Measurements from ENCODE around the gene KEAP1. TPM values are rescaled to one million over a fixed set of nuclear protein-coding genes. Genes with fewer than 3 reads are reported as not detected.
"Not testable (repeated sequence)": the region's sequence is repeated elsewhere in the genome, so short reads cannot be mapped to it uniquely, and the experiment has no call there.

KEAP1 gene
- total RNA-seq (10 to 100 TPM; 10.5 to 11.6 TPM), total RNA-seq (10.8 to 127 (median 45.0) reads per million in 172 experiments)
- 27.2 TPM for polyA plus RNA-seq (2013, experiment 1 of 2)
- polyA plus RNA-seq (2013, experiment 2 of 2): 30.6 TPM

GRCh38 chr19:10503002-10503789 is at the start of gene KEAP1:
TSS of gene KEAP1 (minus strand) at chr19:10503356. CDS start at chr19:10500033, 3,323 bp downstream.
- ATAC-seq (ENCODE audit: poor library complexity) (peak; percentile 17), DNase-seq (peak in 8 of 14 experiments; percentile 20 to 54 (median 40))
- peaks cover 17% of the 10 kb centered on the region for H3K36me3 Mint-ChIP-seq (ENCODE audit: low read depth)
- intact Hi-C loops (cut with DNase I, micrococcal nuclease): loop anchor here (2.0 to 10.0 kb wide), 3 partner anchors 39 to 152 kb away; partner anchors contain the start of genes ATG4D (in 1 of the 2) and ILF3 (in 1 of the 2)
- H3K4me3 Mint-ChIP-seq: peak within 1 kb of the TSS; percentile 96
- H3K36me3 ChIP-seq (ENCODE audit: insufficient read depth, low read length): peaks cover 13% of the 10 kb centered on the region
- ChIA-PET POLR2A (interaction anchor here (0.7 to 1.6 kb wide), 4 partner anchors 63 to 233 kb away, joined by 3 to 7 read pairs (median 4); partner anchors contain the start of genes CDKN2D, ICAM1 and KRI1), CTCF (interaction anchor here (0.6 to 2.3 kb wide), 3 partner anchors 9 to 63 kb away, joined by 3 to 6 read pairs (median 5); partner anchors contain the start of gene KRI1)
- no peaks in the 10 kb centered on the region for H3K27me3 Mint-ChIP-seq
- no peaks in the 10 kb centered on the region for H3K27me3 ChIP-seq (ENCODE audit: control insufficient read depth in 1 of 2, insufficient read depth in 2 of 2, low read length in 2 of 2)
- H3K27ac ChIP-seq (ENCODE audit: low read depth in 1 of 2, low read length in 2 of 2): peak within 1 kb of the TSS; percentile 67
- no peak for TF ChIP-seq CTCF (IDR thresholded peaks at IDR 0.05)
- no peaks in the 10 kb centered on the region for H3K9me3 ChIP-seq (ENCODE audit: control insufficient read depth in 1 of 2, insufficient read depth in 1 of 2, low read length in 2 of 2)
- peak within 1 kb of the TSS; percentile 90 for H3K27ac Mint-ChIP-seq
- no peaks in the 10 kb centered on the region for H3K9me3 Mint-ChIP-seq
- H3K4me1 ChIP-seq (ENCODE audit: insufficient read depth, low read length): peaks cover 51% of the 10 kb centered on the region
- H3K4me1 Mint-ChIP-seq (ENCODE audit: low read depth): peaks cover 30% of the 10 kb centered on the region
- H3K4me3 ChIP-seq (ENCODE audit: low read length): peak within 1 kb of the TSS; percentile 84

GRCh38 chr19:10552510-10553053 is 49.4 kb upstream of the KEAP1 start:
- Mint-ChIP-seq H3K4me3 (no peak overlapping the region), H3K27ac (peak overlapping the region; percentile 85), H3K27me3 (no peaks in the 10 kb centered on the region), H3K4me1 (ENCODE audit: low read depth) (peaks cover 45% of the 10 kb centered on the region), H3K36me3 (ENCODE audit: low read depth) (peaks cover 81% of the 10 kb centered on the region), H3K9me3 (no peaks in the 10 kb centered on the region)
- POLR2A ChIA-PET: interaction anchor here (0.6 to 6.7 kb wide), 4 partner anchors 10 to 23 kb away, joined by 3 to 81 read pairs (median 10); partner anchors contain the start of genes CDKN2D and KRI1
- ATAC-seq (ENCODE audit: poor library complexity) (peak; percentile 25), DNase-seq (peak in 1 of 14 experiments; percentile 30)
- Histone ChIP-seq H3K27me3 (ENCODE audit: control insufficient read depth in 1 of 2, insufficient read depth in 2 of 2, low read length in 2 of 2) (no peaks in the 10 kb centered on the region), H3K27ac (ENCODE audit: low read depth in 1 of 2, low read length in 2 of 2) (peak overlapping the region; percentile 57 to 69), H3K4me3 (ENCODE audit: low read length) (no peak overlapping the region), H3K36me3 (ENCODE audit: insufficient read depth, low read length) (peaks cover 74% of the 10 kb centered on the region), H3K9me3 (ENCODE audit: control insufficient read depth in 1 of 2, insufficient read depth in 1 of 2, low read length in 2 of 2) (peaks cover 0 to 5% of the 10 kb centered on the region in 2 experiments), H3K4me1 (ENCODE audit: insufficient read depth, low read length) (peaks cover 69% of the 10 kb centered on the region)
- intact Hi-C loops (cut with DNase I, micrococcal nuclease): no loop called here
- CTCF ChIA-PET: interaction anchor here (0.8 to 1.4 kb wide), 6 partner anchors 20 to 165 kb away, joined by 3 to 7 read pairs (median 4); partner anchors contain the start of gene DNM2
- no peak for TF ChIP-seq CTCF (IDR thresholded peaks at IDR 0.05)

GRCh38 chr19:10551698-10552301 is 48.6 kb upstream of the KEAP1 start:
- Histone ChIP-seq H3K9me3 (ENCODE audit: control insufficient read depth in 1 of 2, insufficient read depth in 1 of 2, low read length in 2 of 2) (peaks cover 0 to 5% of the 10 kb centered on the region in 2 experiments), H3K27me3 (ENCODE audit: control insufficient read depth in 1 of 2, insufficient read depth in 2 of 2, low read length in 2 of 2) (no peaks in the 10 kb centered on the region), H3K36me3 (ENCODE audit: insufficient read depth, low read length) (peaks cover 76% of the 10 kb centered on the region), H3K4me3 (ENCODE audit: low read length) (no peak overlapping the region), H3K4me1 (ENCODE audit: insufficient read depth, low read length) (peaks cover 65% of the 10 kb centered on the region), H3K27ac (ENCODE audit: low read depth in 1 of 2, low read length in 2 of 2) (peak overlapping the region in 1 of 2 donors; percentile 57)
- Mint-ChIP-seq H3K4me3 (no peak overlapping the region), H3K9me3 (no peaks in the 10 kb centered on the region), H3K27me3 (no peaks in the 10 kb centered on the region), H3K27ac (peak overlapping the region; percentile 42), H3K36me3 (ENCODE audit: low read depth) (peaks cover 85% of the 10 kb centered on the region), H3K4me1 (ENCODE audit: low read depth) (peaks cover 45% of the 10 kb centered on the region)
- TF ChIP-seq CTCF (IDR thresholded peaks at IDR 0.05): no peak
- ATAC-seq (ENCODE audit: poor library complexity) (no peak), DNase-seq (peak in 7 of 14 experiments; percentile 33 to 74 (median 44))
- CTCF ChIA-PET: interaction anchor here (0.6 to 0.8 kb wide), 2 partner anchors 42 to 48 kb away, joined by 3 read pairs; no protein-coding TSS in a partner anchor
- POLR2A ChIA-PET: interaction anchor here (0.7 to 6.7 kb wide), 3 partner anchors 9 to 15 kb away, joined by 3 to 81 read pairs (median 17); partner anchors contain the start of genes CDKN2D and KRI1
- intact Hi-C loops (cut with DNase I, micrococcal nuclease): no loop called here

GRCh38 chr19:10551006-10551405 is 47.9 kb upstream of the KEAP1 start:
- H3K4me3 ChIP-seq (ENCODE audit: low read length); DNase-seq; H3K9me3 Mint-ChIP-seq; H3K27me3 Mint-ChIP-seq; H3K4me3 Mint-ChIP-seq; H3K27me3 ChIP-seq (ENCODE audit: control insufficient read depth in 1 of 2, insufficient read depth in 2 of 2, low read length in 2 of 2); intact Hi-C loops (cut with DNase I, micrococcal nuclease); H3K9me3 ChIP-seq (ENCODE audit: control insufficient read depth in 1 of 2, insufficient read depth in 1 of 2, low read length in 2 of 2); ATAC-seq (ENCODE audit: poor library complexity); H3K27ac ChIP-seq (ENCODE audit: low read depth in 1 of 2, low read length in 2 of 2): not testable (repeated sequence)
- Histone ChIP-seq H3K4me1 (ENCODE audit: insufficient read depth, low read length) (peaks cover 59% of the 10 kb centered on the region), H3K36me3 (ENCODE audit: insufficient read depth, low read length) (peaks cover 71% of the 10 kb centered on the region)
- H3K4me1 Mint-ChIP-seq (ENCODE audit: low read depth): peaks cover 43% of the 10 kb centered on the region
- ChIA-PET POLR2A (interaction anchor here (0.5 to 6.7 kb wide), 3 partner anchors 8 to 45 kb away, joined by 3 to 81 read pairs (median 4); partner anchors contain the start of genes CDKN2D and KRI1), CTCF (interaction anchor here (0.6 to 0.8 kb wide), 2 partner anchors 42 to 47 kb away, joined by 3 read pairs; no protein-coding TSS in a partner anchor)
- H3K27ac Mint-ChIP-seq: peak overlapping the region; percentile 18
- H3K36me3 Mint-ChIP-seq (ENCODE audit: low read depth): peaks cover 82% of the 10 kb centered on the region
